Measurements from ENCODE around the gene RBBP6.

- no peak for TF ChIP-seq POLR2AphosphoS5 (IDR thresholded peaks at IDR 0.05; ENCODE audit: low read depth)
- TF ChIP-seq GABPA (IDR thresholded peaks at IDR 0.05; ENCODE audit: low read depth) = no peak
- TF ChIP-seq CTCF (IDR thresholded peaks at IDR 0.05; ENCODE audit: insufficient read depth, low read length) = no peak
- no peak for TF ChIP-seq REST (IDR thresholded peaks at IDR 0.05; ENCODE audit: insufficient replicate concordance, low read depth)
- peak; percentile 44; the same call in 1 of the 2 replicates for TF ChIP-seq SPI1 (IDR thresholded peaks at IDR 0.05; ENCODE audit: borderline replicate concordance, low read depth)
These were observed 31.7 kb downstream of the RBBP6 start for GRCh38 chr16:24571096-24571495.

Measured in HL-60 (cell line).